NCI-H2029 treated with DMSO at 0.1 percent for 48 hours (cell line): ENCODE results near the gene AP5Z1.

ENCODE experiments used
- DNase-seq: peaks from one replicate; lab custom pipeline; 2025; lab: John Stamatoyannopoulos, UW

Gene AP5Z1

DNA sequence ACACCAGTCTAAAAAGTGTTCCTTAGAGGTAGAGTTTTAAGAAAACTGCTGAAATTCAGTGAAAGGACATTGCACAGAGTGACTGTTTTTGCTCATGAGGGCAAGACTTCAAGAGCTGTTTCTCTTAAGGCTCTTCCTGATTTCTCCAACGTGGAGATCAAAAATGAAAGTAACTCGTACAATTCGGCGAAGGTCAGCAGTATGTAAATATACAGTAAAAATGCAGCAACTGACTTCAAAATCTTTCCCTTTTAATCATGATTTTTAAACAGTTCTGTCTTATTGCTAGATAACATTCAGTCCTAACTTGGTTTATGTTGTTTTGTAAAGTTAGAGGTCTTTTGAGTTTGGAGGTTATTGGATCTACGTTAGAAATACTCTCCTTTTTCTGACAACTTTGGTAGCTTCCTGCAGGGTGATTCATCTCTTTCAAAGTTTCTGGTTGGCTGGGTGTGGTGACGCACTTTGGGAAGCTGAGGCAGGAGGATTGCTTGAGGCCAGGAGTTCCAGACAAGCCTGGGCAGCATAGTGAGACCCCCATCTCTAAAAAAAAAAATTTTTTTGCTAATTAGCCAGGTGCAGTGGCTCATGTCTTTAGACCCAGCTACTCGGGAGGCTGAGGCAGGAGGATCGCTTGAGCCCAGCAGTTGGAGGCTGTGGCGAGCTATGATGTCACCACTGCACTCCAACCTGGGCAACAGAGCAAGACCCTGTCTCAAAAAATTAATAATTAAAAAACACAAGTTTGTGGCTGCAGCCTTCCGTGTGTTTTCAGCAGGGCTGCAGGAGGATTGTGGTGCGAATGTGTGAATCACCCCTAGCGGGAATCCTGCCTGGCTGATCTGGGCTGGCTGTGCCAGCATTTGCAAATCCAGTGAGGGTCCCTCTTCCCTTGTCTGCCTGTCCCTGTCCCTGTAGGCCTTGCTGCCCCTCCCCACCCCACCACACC is 29.2 kb upstream of the AP5Z1 start:
- peak; percentile 16 for DNase-seq

DNA sequence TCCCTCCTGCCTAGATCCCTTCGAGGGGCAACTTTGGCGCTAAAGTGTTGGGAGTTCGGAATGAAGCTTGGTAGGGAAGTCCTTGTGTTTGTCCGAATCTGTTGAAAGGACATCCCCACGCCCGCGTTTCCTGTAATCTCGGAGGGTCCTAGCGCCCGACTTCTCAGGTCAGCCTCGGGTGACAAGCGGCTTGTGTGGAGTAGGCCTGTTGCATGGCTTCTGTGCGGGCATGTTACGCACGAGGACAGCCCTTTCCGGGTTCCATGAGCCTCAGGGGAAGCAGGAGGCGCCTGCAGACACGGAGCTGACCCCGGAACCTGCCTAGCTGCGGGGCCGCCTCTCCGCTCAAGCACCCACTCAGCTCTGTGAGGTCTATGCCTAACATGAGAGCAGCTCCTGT is 28.4 kb upstream of the AP5Z1 start:
- no peak for DNase-seq

DNA sequence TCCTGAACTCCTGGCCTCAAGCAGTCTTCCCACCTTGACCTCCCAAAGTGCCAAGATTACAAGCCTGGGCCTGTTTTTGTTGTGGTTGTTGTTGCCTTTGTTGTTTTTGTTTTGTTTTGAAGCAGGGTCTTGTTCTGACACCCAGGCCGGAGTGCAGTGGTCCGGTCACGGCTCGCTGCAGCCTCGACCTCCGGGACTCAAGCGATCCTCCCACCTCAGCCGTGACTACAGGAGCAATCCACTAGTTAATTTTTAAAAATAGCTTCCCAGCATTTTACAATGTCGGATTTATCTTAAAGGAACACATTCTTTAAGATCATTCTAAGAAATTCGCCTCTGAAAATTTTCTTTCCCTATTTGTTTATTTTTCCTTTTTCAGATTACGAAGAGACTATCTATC is 27.7 kb upstream of the AP5Z1 start:
- no peak for DNase-seq

DNA sequence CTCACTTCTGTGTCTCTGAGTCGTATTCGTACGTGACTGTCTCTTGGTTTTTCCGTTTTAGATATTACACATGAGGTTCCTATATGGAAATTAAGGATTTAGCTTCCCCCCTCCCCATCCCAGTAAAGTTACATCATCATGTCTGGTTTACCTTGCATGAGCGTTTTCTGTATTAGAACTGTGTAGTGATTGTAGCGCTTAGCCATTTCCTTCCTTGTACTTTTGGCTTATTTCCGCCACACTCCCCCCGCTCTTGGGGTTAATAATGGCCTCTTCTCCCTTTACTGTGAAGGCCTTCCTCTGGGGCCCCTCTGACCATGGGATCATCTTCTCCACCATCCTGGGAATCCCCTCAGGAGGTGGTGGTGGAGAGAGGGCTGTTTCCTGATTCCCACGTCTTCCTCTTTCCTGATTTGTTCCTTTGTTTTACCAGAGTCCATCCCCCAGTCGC is 27.2 kb upstream of the AP5Z1 start:
- DNase-seq: no peak

DNA sequence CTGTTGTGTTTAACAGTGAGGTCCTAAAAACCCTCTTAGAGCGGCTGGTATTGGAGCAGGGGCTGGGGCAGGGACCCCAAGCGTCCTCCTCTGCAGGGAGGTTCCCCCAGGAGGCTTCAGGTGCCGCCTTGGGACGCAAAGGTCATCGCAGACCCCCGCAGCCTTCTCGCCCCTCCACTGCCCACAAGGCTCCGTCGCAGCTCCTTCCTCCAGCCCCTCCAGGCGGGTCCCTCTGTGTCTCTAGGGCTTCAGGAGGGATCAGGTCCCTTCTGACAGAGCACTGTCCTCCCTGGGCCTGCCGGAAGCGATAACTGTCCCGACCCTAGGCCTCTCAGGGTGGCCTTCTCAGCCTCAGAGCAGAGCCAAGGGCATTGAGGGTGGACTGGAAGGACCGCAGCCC is 26.1 kb upstream of the AP5Z1 start:
- DNase-seq: no peak

DNA sequence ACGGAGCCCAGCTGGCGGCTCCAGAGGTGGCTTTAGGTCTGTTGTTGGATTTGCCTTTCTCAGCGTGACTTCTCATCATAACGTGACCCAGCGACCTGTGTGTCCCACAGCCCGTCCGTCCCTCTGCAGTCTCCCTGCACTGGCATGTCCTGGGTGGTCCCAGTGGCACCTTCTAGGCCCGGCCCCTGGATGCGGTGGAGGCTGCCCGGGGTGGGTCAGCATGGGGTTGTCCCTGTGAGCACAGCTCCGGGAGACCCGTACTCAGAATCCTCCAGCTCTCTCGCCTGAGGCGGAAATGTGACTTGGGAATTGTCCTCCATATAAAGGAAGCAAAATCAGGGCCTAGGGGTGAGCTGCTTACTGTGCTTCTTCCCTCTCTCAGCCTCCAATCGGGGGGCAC is 25.6 kb upstream of the AP5Z1 start:
- no peak for DNase-seq

DNA sequence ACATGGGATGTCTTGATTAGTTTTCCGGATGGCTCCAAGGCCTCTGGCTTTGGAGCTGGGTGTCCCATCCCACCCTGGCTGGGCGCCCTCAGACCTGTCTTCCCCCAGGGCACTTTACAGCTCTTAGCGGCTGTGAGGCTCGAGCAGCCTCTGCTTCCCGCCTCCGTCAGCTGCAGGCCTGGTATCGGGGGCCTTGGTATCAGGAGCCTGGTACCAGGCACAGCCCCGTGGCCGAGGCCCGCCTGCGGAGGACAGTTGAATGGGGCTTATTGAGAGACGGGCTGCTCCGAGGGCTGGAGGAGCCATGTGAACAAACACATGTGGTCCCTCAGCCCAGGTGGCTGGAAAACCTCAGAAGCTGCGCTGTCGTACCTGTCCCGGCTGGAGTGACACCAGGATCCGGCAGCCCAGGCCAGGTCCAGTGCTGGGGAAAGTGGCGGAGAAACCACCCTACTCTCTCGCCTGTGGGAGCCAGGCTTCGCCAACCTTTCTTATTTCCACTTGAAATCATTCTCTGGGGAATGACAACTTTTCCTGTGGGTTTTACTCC is 23.9 kb upstream of the AP5Z1 start:
- DNase-seq: no peak

DNA sequence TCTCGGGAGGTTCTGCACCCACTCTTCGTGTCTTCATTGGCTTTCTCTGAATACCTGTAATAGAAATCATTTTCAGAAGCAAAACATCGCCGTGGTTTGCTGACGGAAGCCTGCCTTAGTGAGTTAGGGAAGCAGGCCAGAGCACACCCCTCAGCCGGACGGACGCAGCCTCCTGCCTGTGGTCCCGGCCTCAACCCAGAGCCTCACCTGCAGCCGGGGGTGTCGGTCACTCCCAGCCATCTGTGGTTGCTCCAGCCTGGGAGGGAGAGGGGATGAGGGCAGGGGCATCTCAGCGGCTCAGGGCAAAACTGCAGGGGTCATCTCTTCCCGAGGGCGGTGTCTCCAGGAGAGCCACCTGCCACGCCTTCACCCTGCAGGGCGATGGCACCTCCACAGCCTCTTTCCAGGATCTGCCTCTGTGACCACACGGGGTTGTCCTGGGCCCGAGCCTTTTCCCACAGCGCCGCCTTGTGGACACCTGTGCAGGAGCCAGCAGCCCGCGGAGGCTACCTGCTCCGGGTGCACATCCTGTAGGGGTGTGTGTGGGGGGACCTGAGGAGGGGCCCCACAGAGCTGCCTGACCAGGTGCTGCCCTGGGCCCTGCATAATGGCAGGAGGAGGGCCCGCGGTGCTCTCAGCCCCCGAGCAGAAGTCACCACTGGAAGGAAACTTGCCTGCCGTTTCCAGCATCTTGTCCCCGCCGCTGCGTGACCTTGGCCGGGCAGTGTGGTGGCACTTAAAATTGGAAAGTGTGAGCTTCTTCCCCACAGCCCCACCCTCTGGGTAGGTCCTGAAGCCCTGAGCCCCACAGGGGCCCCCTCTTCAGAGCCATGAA is 21.6 kb upstream of the AP5Z1 start:
- DNase-seq: peak; percentile 2

DNA sequence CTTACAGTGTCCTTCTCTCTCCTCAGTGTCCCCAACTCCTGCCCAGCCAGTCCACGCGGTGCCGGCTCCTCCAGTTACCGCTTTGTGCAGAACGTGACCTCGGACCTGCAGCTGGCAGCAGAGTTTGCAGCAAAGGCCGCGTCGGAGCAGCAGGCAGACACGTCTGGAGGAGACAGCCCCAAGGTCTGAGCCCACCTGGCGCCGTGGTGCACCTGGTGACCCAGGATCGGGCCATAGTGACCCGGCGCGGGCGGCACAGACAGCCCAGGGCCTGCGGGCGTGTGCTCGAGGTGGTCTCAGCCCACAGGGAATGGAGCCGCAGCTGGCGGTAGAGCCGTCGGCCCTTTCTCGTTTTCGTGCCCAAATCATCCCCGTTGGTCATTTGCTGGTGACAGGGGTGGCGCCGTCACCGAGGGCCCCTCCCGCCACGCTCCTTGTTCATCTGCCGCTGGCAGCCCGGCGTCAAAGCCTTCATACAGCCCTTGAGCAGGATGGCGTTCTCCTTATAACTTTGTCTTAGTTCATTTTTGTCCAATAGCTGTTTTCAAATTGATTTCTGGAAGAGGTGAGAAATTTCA is 20.9 kb upstream of the AP5Z1 start:
- no peak for DNase-seq

DNA sequence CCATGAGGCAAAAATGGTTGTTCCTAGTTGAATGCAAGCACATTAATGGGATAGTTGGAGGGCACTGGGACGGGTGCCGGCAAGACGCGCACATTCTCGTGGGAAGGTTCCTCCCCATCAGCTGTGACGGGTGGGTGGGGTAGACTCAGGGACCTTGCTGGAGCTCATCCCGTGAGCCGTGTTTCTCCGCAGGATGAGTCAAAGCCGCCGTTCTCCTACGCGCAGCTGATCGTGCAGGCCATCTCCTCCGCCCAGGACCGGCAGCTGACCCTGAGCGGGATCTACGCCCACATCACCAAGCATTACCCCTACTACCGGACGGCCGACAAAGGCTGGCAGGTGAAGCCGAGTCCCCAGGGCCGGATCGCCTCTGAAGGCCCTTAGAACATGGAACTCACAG is 20.4 kb upstream of the AP5Z1 start:
- DNase-seq: no peak

DNA sequence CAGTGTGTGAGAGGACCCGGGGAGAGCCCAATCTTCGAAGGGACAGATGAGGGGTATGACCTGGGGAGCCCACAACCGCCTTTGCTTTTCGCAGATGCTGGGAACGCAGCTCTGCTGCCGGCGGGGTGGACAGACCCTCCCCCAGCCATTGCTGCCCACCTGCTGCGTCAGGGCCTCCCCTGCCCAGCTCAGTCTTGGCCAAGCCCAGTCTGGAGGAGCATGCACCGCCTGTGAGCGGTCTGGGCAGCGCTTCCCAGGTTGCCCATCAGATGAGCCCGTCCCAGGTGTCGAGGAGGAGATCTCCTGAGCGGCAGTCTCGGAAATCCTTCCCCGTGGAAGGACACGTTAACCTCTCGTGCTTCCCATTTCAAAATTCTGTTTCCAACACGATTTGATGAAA is 17.3 kb upstream of the AP5Z1 start:
- no peak for DNase-seq

DNA sequence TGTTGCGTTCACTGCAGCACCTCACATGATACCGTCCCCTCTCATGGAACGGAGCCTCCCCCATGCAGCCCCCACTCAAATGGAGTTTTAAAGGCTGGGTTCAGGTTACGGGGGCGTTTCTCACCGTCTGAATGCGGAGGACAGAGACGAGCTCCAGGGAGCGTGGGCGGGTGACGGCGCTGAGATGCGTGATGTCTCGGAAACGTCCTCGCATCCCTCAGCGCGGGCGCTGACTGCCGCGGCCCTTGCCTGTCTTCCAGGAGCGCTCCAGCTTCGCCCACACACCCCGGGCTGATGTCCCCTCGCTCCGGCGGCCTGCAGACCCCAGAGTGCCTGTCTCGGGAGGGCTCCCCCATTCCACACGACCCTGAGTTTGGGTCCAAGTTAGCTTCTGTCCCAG is 16.6 kb upstream of the AP5Z1 start:
- DNase-seq: no peak

DNA sequence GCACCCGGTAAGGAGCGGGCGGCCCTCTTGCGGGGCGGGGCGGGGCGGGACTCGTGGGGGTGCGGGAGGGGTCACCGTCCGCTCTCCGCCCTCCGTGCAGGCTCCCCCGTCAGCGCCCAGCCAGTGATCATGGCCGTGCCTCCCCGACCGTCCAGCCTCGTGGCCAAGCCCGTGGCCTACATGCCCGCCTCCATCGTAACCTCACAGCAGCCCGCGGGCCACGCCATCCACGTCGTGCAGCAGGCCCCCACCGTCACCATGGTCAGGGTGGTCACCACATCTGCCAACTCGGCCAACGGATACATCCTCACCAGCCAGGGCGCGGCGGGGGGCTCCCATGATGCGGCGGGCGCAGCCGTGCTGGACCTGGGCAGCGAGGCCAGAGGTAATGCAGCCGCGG is 16.2 kb upstream of the AP5Z1 start:
- DNase-seq: no peak

DNA sequence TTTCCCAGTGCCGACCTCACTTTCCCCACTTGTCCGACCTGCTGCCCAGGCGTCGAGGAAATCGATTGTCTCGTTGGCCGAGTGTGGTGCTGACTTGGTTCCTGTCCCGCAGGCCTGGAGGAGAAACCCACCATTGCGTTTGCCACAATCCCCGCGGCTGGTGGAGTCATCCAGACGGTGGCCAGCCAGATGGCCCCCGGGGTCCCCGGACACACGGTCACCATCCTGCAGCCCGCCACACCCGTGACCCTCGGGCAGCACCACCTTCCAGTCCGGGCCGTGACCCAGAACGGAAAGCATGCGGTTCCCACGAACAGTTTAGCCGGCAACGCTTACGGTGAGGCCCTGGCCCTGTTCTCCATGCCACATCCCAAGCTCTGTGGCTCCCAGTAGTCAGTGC is 14.5 kb upstream of the AP5Z1 start:
- no peak for DNase-seq

DNA sequence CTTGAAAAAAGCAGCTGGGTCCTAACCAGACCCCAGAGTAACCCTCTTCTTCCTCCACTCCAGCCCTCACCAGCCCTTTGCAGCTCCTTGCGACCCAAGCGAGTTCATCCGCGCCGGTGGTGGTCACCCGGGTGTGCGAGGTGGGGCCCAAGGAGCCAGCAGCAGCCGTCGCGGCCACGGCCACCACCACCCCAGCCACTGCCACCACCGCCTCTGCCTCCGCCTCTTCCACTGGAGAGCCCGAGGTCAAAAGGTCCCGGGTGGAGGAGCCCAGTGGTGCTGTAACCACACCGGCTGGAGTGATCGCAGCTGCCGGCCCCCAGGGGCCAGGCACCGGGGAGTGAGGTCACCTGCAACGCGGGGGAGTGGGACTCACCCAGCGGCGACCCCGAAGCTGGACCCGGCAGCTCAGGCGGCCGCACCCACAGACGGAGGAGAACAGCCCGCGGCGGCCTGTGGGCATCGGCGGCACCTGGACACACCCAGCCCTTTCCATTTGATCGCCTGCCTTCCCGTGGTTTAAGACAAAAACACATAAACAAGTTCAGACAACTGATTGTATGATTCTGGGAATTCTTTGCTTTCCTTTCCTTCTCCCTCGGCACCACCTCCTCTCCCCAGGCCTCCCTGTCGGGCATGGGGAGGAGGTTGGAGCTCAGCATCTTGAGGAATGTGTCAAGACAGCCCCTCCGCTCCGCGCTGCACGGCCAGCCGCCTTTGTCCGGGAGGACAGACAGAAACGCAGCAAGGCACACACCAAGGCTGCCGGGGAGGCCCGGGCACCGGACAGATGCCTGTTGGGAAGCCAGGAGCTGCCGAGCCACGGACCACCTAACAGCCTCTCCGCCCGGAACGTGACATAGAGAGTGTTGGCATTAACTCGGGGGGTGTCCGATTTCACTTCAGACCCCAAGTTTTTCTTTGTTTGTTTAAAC is 13.0 kb upstream of the AP5Z1 start:
- DNase-seq: no peak

DNA sequence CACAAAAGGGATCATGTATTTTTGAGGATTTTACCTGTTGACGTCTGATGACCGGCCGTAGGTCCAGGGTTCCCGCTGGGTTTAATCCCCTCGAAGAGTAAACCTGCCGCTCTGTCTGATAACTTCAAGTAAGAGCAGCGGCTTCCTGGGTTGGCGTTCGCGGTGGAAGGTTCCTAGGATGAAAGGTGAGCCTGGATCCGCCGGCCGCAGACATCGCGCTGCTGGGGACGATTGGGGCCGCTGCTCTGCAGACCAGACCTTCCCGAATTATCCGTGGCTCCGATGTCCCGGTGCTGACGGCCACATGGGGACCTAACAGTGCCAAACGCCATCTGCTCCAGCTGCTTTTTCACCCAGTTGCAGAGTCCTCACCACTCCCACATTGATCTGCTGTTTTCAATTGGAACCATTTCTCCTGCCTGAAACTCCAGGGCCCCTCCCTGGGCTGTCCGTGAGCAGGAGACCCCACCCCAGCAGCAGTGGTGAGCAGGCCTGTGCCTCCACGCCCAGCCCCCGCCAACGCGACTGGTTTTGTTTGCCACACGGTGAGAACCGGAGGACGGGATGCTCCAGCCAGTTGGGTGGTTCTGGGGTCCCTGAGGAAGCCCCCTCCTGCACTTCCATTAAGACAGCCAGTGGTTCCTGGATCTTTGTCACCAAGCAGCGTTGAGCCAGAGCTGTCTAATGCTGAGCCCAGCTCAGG is 12.2 kb upstream of the AP5Z1 start:
- no peak for DNase-seq

DNA sequence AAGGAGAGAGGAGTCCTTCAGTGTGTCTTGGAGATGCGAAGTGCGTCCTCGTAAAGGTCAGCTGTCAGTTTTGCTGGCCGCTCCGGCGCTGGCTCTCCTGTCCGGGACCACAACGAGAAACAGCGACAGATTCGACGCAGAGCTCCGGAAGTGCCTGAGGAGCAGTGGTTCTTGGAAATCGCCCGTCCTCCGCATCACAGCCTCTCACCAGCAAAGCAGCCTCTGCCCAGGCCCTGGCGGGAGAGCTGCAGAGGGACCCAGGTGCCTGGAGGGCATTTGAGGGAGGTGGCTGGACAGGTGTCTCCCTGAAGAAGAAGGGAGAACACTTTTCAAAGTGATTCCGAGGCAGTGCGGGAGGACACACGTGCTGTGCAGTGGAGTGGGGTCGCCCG is 11.6 kb upstream of the AP5Z1 start:
- DNase-seq: no peak

DNA sequence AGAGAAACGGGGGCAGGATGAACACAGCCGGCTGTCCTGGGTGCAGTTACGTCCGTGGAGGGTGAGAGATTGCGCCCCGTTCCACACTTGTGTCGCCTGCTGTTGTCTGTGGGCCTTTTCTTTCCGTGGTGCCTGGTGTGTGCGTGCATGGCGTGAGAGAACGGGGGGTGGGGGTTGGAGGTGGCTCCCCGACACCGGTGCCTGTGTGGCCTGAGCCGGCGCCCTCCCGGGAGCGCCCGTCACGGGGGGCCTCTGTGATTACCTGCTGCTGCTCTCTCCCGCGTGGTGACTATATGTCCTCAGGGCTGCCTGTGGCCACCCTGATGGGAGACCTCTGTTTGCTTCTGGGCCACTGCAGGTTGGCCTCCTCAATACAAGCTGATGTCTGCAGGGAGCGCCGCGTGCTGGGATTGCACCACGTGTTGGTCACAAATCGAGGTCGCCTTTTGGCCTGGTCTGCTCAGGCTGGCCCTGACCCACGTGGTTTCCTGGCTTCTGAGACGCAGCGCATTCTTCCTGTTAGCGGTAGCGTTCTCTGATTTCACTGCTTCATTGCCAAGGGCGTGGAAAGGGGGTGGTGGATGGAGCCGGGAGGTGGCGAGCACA is 10.9 kb upstream of the AP5Z1 start:
- DNase-seq: no peak

DNA sequence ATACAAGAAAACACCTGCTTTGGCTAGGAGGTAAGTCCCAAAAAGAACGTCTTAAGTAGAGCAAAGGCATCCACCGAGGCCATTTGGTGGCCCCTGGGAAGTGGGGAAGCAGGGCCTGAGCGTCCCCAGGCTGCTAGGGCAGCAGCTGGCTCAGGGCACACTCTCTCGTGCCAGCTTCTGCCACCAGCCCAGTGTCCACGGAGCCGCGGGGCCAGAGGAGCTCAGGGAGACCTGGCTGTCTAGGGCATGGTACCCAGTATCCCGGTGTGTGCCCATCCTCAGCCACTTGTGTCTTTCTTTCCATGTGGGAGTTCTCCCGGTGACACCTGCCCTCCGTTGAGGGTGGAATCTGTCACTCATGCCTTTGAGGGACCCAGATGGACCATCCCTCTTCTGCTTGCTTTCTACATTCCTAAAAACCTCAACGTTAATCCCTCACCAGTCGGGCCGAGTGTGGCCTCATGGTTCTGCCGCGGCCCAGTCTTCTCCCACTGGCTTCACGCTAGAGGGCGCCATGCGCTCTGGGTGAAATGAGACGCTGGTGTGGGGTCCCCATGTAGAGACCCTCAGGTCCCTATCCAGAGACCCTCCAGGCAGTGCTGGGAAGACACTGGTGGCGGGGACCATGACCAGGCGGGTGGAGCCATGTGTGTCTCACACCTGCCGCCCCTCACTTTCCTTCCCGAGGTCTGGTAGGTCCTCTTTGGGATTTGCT is 9.5 kb upstream of the AP5Z1 start:
- DNase-seq: no peak
